IMR-90 (cell line): ENCODE data around the gene HDAC9. TPM values are rescaled to one million over a fixed set of nuclear protein-coding genes. Genes with fewer than 3 reads are reported as not detected.

Source experiments
- ATAC-seq: fragments of 200-7000 bp; cut with Tn5 transposase; 2 replicates; pipeline ENCODE4 v1.9.1; 2020; ENCODE audit warnings: low read depth, mild to moderate bottlenecking, moderate library complexity
- BruUV-seq: library from RNA; stranded (reverse); fragments of 400-500 nt; replicated peaks from 2 replicates; lab custom pipeline; 2021; lab: Mats Ljungman, UMichigan
- CTCF ChIA-PET: fragments of 300-600 bp; formaldehyde crosslinking; extraction: SDS; loops from one replicate; lab custom pipeline; 2021; ENCODE audit warnings: antibody characterized with exemption; lab: Yijun Ruan, JAX
- POLR2A ChIA-PET: fragments of 300-600 bp; sonication (Branson Sonifier 250); formaldehyde crosslinking; loops from one replicate; lab custom pipeline; 2022; ENCODE audit warnings: antibody characterized with exemption; ENCODE audit not compliant: unreplicated experiment; lab: Charles Lee
- DNase-seq: peaks from one replicate; pipeline ENCODE4 v3.0.0; 2013
- H2AFZ ChIP-seq: replicated peaks from 2 replicates; pipeline ENCODE3; 2013; ENCODE audit warnings: low read length, mild to moderate bottlenecking; ENCODE audit not compliant: poor library complexity
- H2AK5ac ChIP-seq: 2 replicates; pipeline ENCODE4 v1.6.1; 2013; ENCODE audit warnings: low read depth, low read length, inconsistent platforms
- H2AK9ac ChIP-seq: replicated peaks from 2 replicates; pipeline ENCODE3; 2013; ENCODE audit warnings: mild to moderate bottlenecking, low read depth, low read length, moderate library complexity; ENCODE audit not compliant: poor library complexity
- H2BK120ac ChIP-seq: 2 replicates; pipeline ENCODE4 v1.6.1; 2013; ENCODE audit warnings: low read depth, low read length, inconsistent platforms
- H2BK15ac ChIP-seq: 3 replicates; pipeline ENCODE4 v1.6.1; 2013; ENCODE audit warnings: low read depth, low read length, inconsistent platforms
- H2BK20ac ChIP-seq: 2 replicates; pipeline ENCODE4 v1.6.1; 2013; ENCODE audit warnings: low read depth, mild to moderate bottlenecking, inconsistent platforms, low read length, moderate library complexity
- H2BK5ac ChIP-seq: 2 replicates; pipeline ENCODE4 v1.6.1; 2013; ENCODE audit warnings: mild to moderate bottlenecking, low read depth, low read length, inconsistent platforms; ENCODE audit not compliant: poor library complexity, severe bottlenecking
- H3K14ac ChIP-seq: replicated peaks from 2 replicates; pipeline ENCODE4 v1.6.1; 2013; ENCODE audit warnings: low read depth, low read length, inconsistent platforms
- H3K18ac ChIP-seq: 2 replicates; pipeline ENCODE4 v1.6.1; 2013; ENCODE audit warnings: low read depth, low read length, control low read depth
- H3K23ac ChIP-seq: 2 replicates; pipeline ENCODE4 v1.6.1; 2013; ENCODE audit warnings: low read depth, low read length, inconsistent platforms
- H3K27ac ChIP-seq: 2 replicates; pipeline ENCODE4 v1.5.1; 2013; ENCODE audit warnings: mild to moderate bottlenecking, control low read depth, low read length; ENCODE audit not compliant: insufficient read depth
- H3K27me3 ChIP-seq: 2 replicates; pipeline ENCODE4 v1.6.1; 2013; ENCODE audit warnings: low read length; ENCODE audit not compliant: control insufficient read depth, insufficient read depth
- H3K36me3 ChIP-seq: 2 replicates; pipeline ENCODE4 v1.6.1; 2013; ENCODE audit warnings: low read length, mixed read lengths; ENCODE audit not compliant: control insufficient read depth, insufficient read depth
- H3K4ac ChIP-seq: 2 replicates; pipeline ENCODE4 v1.6.1; 2013; ENCODE audit warnings: low read depth, low read length, inconsistent platforms
- H3K4me1 ChIP-seq: 2 replicates; pipeline ENCODE4 v1.6.1; 2013; ENCODE audit warnings: low read length, mixed read lengths; ENCODE audit not compliant: control insufficient read depth, insufficient read depth
- H3K4me2 ChIP-seq: 2 replicates; pipeline ENCODE4 v1.6.1; 2013; ENCODE audit warnings: low read depth, mild to moderate bottlenecking, control low read depth, low read length, moderate library complexity
- H3K4me3 ChIP-seq: 2 replicates; pipeline ENCODE4 v1.5.1; 2013; ENCODE audit warnings: low read depth, mild to moderate bottlenecking, control low read depth, low read length, moderate library complexity; ENCODE audit not compliant: insufficient read depth
- H3K56ac ChIP-seq: 2 replicates; pipeline ENCODE4 v1.6.1; 2013; ENCODE audit warnings: low read length, inconsistent platforms; ENCODE audit not compliant: insufficient read depth; ENCODE audit errors: extremely low read depth
- H3K79me1 ChIP-seq, 2 experiments: 2 replicates each; pipeline ENCODE4 v1.6.1; 2013; ENCODE audit warnings: low read length in 2 of 2, inconsistent platforms in 1 of 2, low read depth in 1 of 2
- H3K9ac ChIP-seq: 2 replicates; pipeline ENCODE4 v1.6.1; 2013; ENCODE audit warnings: low read depth, low read length, control low read depth
- H3K9me1 ChIP-seq: 2 replicates; pipeline ENCODE4 v1.6.1; 2013; ENCODE audit warnings: low read length, inconsistent platforms; ENCODE audit not compliant: insufficient read depth
- H3K9me3 ChIP-seq: 2 replicates; pipeline ENCODE4 v1.6.1; 2013; ENCODE audit warnings: low read length; ENCODE audit not compliant: control insufficient read depth, insufficient read depth
- H4K20me1 ChIP-seq: 2 replicates; pipeline ENCODE4 v1.6.1; 2013; ENCODE audit warnings: low read length, inconsistent platforms; ENCODE audit not compliant: insufficient read depth
- H4K5ac ChIP-seq: 2 replicates; pipeline ENCODE4 v1.6.1; 2013; ENCODE audit warnings: mild to moderate bottlenecking, low read depth, low read length, control low read depth
- H4K8ac ChIP-seq, 2 experiments: 2 replicates each; pipeline ENCODE4 v1.6.1; 2013; ENCODE audit warnings: low read depth in 2 of 2, low read length in 2 of 2, control low read depth in 1 of 2, inconsistent platforms in 1 of 2
- H4K91ac ChIP-seq: 2 replicates; pipeline ENCODE4 v1.6.1; 2013; ENCODE audit warnings: low read depth, low read length, inconsistent platforms; ENCODE audit not compliant: insufficient read depth
- BHLHE40 ChIP-seq: fragments of 150-350 bp; IDR thresholded peaks from 2 replicates; pipeline ENCODE4 v1.6.1; 2016; ENCODE audit warnings: mild to moderate bottlenecking, low read depth, low read length
- CEBPB ChIP-seq: IDR thresholded peaks from 2 replicates; pipeline ENCODE4 v1.6.1; 2012; ENCODE audit warnings: low read depth, low read length, improper control_type of control experiment
- CHD1 ChIP-seq: IDR thresholded peaks from 2 replicates; pipeline ENCODE4 v1.6.1; 2012; ENCODE audit warnings: low read depth, low read length, improper control_type of control experiment
- CTCF ChIP-seq: conservative IDR thresholded peaks from 2 replicates; pipeline ENCODE4 v1.5.1; 2012; ENCODE audit warnings: mild to moderate bottlenecking, low read depth, low read length, improper control_type of control experiment
- ELK1 ChIP-seq: fragments of 150-350 bp; IDR thresholded peaks from 2 replicates; pipeline ENCODE4 v1.6.1; 2016; ENCODE audit warnings: low read depth, mild to moderate bottlenecking, low read length, moderate library complexity, borderline replicate concordance
- FOS ChIP-seq: fragments of 150-350 bp; IDR thresholded peaks from 2 replicates; pipeline ENCODE4 v1.6.1; 2016; ENCODE audit warnings: low read depth, low read length
- MAFK ChIP-seq: IDR thresholded peaks from 2 replicates; pipeline ENCODE4 v1.6.1; 2012; ENCODE audit warnings: low read depth, low read length, improper control_type of control experiment
- MAZ ChIP-seq: IDR thresholded peaks from 2 replicates; pipeline ENCODE4 v1.6.1; 2012; ENCODE audit warnings: low read depth, mild to moderate bottlenecking, low read length, improper control_type of control experiment, moderate library complexity, borderline replicate concordance
- MXI1 ChIP-seq: IDR thresholded peaks from 2 replicates; pipeline ENCODE4 v1.6.1; 2012; ENCODE audit warnings: low read depth, mild to moderate bottlenecking, low read length, moderate library complexity, borderline replicate concordance
- NFE2L2 ChIP-seq: fragments of 150-350 bp; IDR thresholded peaks from 2 replicates; pipeline ENCODE4 v1.6.1; 2016; ENCODE audit warnings: low read depth, mild to moderate bottlenecking, low read length
- POLR2A ChIP-seq: IDR thresholded peaks from 2 replicates; pipeline ENCODE4 v1.6.1; 2012; ENCODE audit warnings: mild to moderate bottlenecking, low read depth, low read length
- RAD21 ChIP-seq: IDR thresholded peaks from 2 replicates; pipeline ENCODE4 v1.6.1; 2012; ENCODE audit warnings: low read length, improper control_type of control experiment
- RCOR1 ChIP-seq: IDR thresholded peaks from 2 replicates; pipeline ENCODE4 v1.6.1; 2012; ENCODE audit warnings: mild to moderate bottlenecking, low read length, improper control_type of control experiment; ENCODE audit not compliant: insufficient replicate concordance
- RFX5 ChIP-seq: IDR thresholded peaks from 2 replicates; pipeline ENCODE4 v1.8.0; 2012; ENCODE audit warnings: low read depth, mild to moderate bottlenecking, low read length, moderate library complexity
- SMC3 ChIP-seq: fragments of 150-350 bp; IDR thresholded peaks from 2 replicates; pipeline ENCODE4 v1.6.1; 2016; ENCODE audit warnings: low read depth, mild to moderate bottlenecking, antibody characterized with exemption, low read length, moderate library complexity
- USF2 ChIP-seq: fragments of 150-350 bp; IDR thresholded peaks from 2 replicates; pipeline ENCODE4 v1.6.1; 2017; ENCODE audit warnings: mild to moderate bottlenecking, antibody characterized with exemption, low read length, low read depth
- WGBS, 2 experiments: methylation state at CpG; one replicate each; pipeline versions ENCODE4 v1.1.5 to v1.1.7; 2013; ENCODE audit warnings: missing lambda C conversion rate in 2 of 2; ENCODE audit not compliant: insufficient read length in 1 of 2; ENCODE audit errors: extremely low coverage in 2 of 2; 5-methylcytosine and 5-hydroxymethylcytosine counted together
- dilution Hi-C: fragments of 300-500 bp; cut with HindIII; formaldehyde crosslinking; loops from one replicate; pipeline ENCODE4 v1.14.3; 2018; ENCODE audit warnings: low sequenced_read_pairs; ENCODE audit not compliant: unreplicated experiment
- in situ Hi-C: fragments of 300-500 bp; cut with MboI; formaldehyde crosslinking; loops from 3 replicates; pipeline ENCODE4 v1.14.3; 2019; ENCODE audit warnings: low sequenced_read_pairs, inconsistent platforms, mixed read lengths
- intact Hi-C: fragments of 100-400 bp; cut with micrococcal nuclease; formaldehyde crosslinking; loops from 2 replicates; pipeline ENCODE4 v1.10.0; 2022
- polyA plus RNA-seq, 3 experiments: library from polyadenylated mRNA; depleted of rRNA; stranded (reverse); fragments of >200 nt; gene quantifications; 2 replicates each; pipeline ENCODE4 v1.2.3, GENCODE V29; 2012; ENCODE audit warnings: low replicate concordance in 1 of 3
- total RNA-seq: library from RNA; depleted of rRNA; stranded (reverse); fragments of >200 nt; gene quantifications from 2 replicates; pipeline ENCODE4 v1.2.3, GENCODE V29; 2012

The HDAC9 gene
- total and polyA plus RNA-seq, 2 of the 4 experiments (the other 2 are of a cell fraction) = 4.3 to 24.7 TPM

- Histone ChIP-seq H2AK5ac (no peak overlapping the region), H2AFZ (no peak overlapping the region), H2AK9ac (no peak overlapping the region), H3K9me1 (peaks cover 3% of the 10 kb centered on the region; the same call in 1 of the 2 replicates), H3K18ac (no peak overlapping the region), H4K20me1 (no peaks in the 10 kb centered on the region), H2BK20ac (no peak overlapping the region), H2BK15ac (no peak overlapping the region), H3K4me2 (no peak overlapping the region), H3K56ac (no peak overlapping the region), H4K8ac (no peak overlapping the region), H3K27ac (no peak overlapping the region), H3K4me1 (peaks cover 6% of the 10 kb centered on the region; the same call in 1 of the 2 replicates), H2BK5ac (peak overlapping the region; percentile 55), H3K9ac (no peak overlapping the region), H3K27me3 (no peaks in the 10 kb centered on the region), H3K79me1 (no peaks in the 10 kb centered on the region), H3K14ac (no peak overlapping the region), H4K5ac (no peak overlapping the region), H3K9me3 (no peaks in the 10 kb centered on the region), H4K91ac (no peak overlapping the region), H3K36me3 (no peaks in the 10 kb centered on the region), H3K23ac (no peak overlapping the region), H2BK120ac (no peak overlapping the region), H3K4ac (no peak overlapping the region), H3K4me3 (no peak overlapping the region)
- ChIA-PET POLR2A (no interaction called here), CTCF (interaction anchor here (0.7 kb wide), 1 partner anchor 110 kb away, joined by 9 read pairs; no protein-coding TSS in a partner anchor)
- ATAC-seq = peak; percentile 55
- no TSS peak for BruUV-seq
- in situ Hi-C loops = no loop called here
- peak; percentile 54 for DNase-seq
- WGBS, 2 experiments = no CpG with 5 or more reads among the region's 1 CpG
- TF ChIP-seq CEBPB = no peak
- TF ChIP-seq NFE2L2 = no peak
- TF ChIP-seq RFX5 = no peak
- TF ChIP-seq FOS = no peak
- TF ChIP-seq POLR2A = no peak
- TF ChIP-seq MAZ = no peak
- no peak for TF ChIP-seq MXI1
- no peak for TF ChIP-seq CTCF
- no peak for TF ChIP-seq CHD1
- TF ChIP-seq SMC3 = no peak
- no peak for TF ChIP-seq MAFK
- no peak for TF ChIP-seq USF2
- TF ChIP-seq RCOR1 = no peak
- TF ChIP-seq BHLHE40 = no peak
- no peak for TF ChIP-seq ELK1
- no peak for TF ChIP-seq RAD21
- intact Hi-C loops = no loop called here
- dilution Hi-C loops = no loop called here
Observed at GRCh38 chr7:19026888-19027287, 531.3 kb downstream of the HDAC9 start.
